Type B pancreatic cell (in vitro differentiated cells): ENCODE results near the gene TKTL1. TPM values are rescaled to one million over a fixed set of nuclear protein-coding genes. Genes with fewer than 3 reads are reported as not detected.

Experiments used
- DNase-seq: peaks from one replicate; pipeline ENCODE4 v3.0.0; 2021; ENCODE audit warnings: mixed read lengths; ENCODE audit not compliant: unreplicated experiment; ENCODE audit errors: extremely low spot score
- H3K27ac Mint-ChIP-seq: 2 replicates; pipeline ENCODE4 v1.8.0; 2021; ENCODE audit warnings: mild to moderate bottlenecking, mixed read lengths
- H3K27me3 Mint-ChIP-seq: 2 replicates; pipeline ENCODE4 v1.8.0; 2021; ENCODE audit warnings: mixed read lengths
- H3K36me3 Mint-ChIP-seq: 2 replicates; pipeline ENCODE4 v1.8.0; 2021; ENCODE audit warnings: mixed read lengths
- H3K4me1 Mint-ChIP-seq: one replicate; pipeline ENCODE4 v1.8.0; 2021; ENCODE audit warnings: mixed read lengths; ENCODE audit not compliant: unreplicated experiment
- H3K4me3 Mint-ChIP-seq: 2 replicates; pipeline ENCODE4 v1.8.0; 2021; ENCODE audit warnings: mild to moderate bottlenecking, mixed read lengths
- H3K9me3 Mint-ChIP-seq: 2 replicates; pipeline ENCODE4 v1.8.0; 2021; ENCODE audit warnings: mixed read lengths
- CTCF ChIP-seq: fragments of 200-600 bp; sonication (generic); conservative IDR thresholded peaks from 2 replicates; pipeline ENCODE4 v1.5.0; 2021; ENCODE audit warnings: antibody characterized with exemption, mild to moderate bottlenecking
- total RNA-seq: library from RNA; stranded (reverse); gene quantifications from 2 replicates; pipeline ENCODE4 v1.2.1, GENCODE V29; 2021; ENCODE audit warnings: low replicate concordance

TKTL1 gene
- total RNA-seq, 1 donor from 2014 or later = 0.56 TPM

- no peaks in the 10 kb centered on the region for H3K36me3 Mint-ChIP-seq
- peak overlapping the region; percentile 94 for H3K27ac Mint-ChIP-seq
- no peaks in the 10 kb centered on the region for H3K4me1 Mint-ChIP-seq
- peak; percentile 73 for TF ChIP-seq CTCF
- peak overlapping the region; percentile 86 for H3K4me3 Mint-ChIP-seq
- DNase-seq = no peak
- H3K9me3 Mint-ChIP-seq = no peaks in the 10 kb centered on the region
- no peaks in the 10 kb centered on the region for H3K27me3 Mint-ChIP-seq
These were observed 78.0 kb downstream of the TKTL1 start for GRCh38 chrX:154373340-154374306.

- Mint-ChIP-seq H3K36me3 (no peaks in the 10 kb centered on the region), H3K4me1 (no peaks in the 10 kb centered on the region), H3K27ac (peak within 1 kb of the TSS; percentile 94), H3K4me3 (peak within 1 kb of the TSS; percentile 86), H3K9me3 (no peaks in the 10 kb centered on the region), H3K27me3 (no peaks in the 10 kb centered on the region)
- TF ChIP-seq CTCF = peak; percentile 23
- DNase-seq = no peak
These were observed 78.9 kb downstream of the TKTL1 start, which contains the start of gene FLNA for GRCh38 chrX:154374313-154375155. Gene FLNA (minus strand): TSS chrX:154374634. CDS start chrX:154371245, 3,389 bp downstream.

- no peaks in the 10 kb centered on the region for H3K36me3 Mint-ChIP-seq
- H3K27ac Mint-ChIP-seq = peak overlapping the region; percentile 77
- DNase-seq = no peak
- H3K4me1 Mint-ChIP-seq = no peaks in the 10 kb centered on the region
- no peak for TF ChIP-seq CTCF
- H3K9me3 Mint-ChIP-seq = no peaks in the 10 kb centered on the region
- H3K27me3 Mint-ChIP-seq = no peaks in the 10 kb centered on the region
- H3K4me3 Mint-ChIP-seq = peak overlapping the region; percentile 78
These were observed 79.5 kb downstream of the TKTL1 start for GRCh38 chrX:154375156-154375504.

GRCh38 chrX:154376774-154377173, 81.2 kb downstream of the TKTL1 start:
- DNase-seq = no peak
- no peak for TF ChIP-seq CTCF
- Mint-ChIP-seq H3K4me3 (no peak overlapping the region), H3K4me1 (peaks cover 4% of the 10 kb centered on the region), H3K36me3 (no peaks in the 10 kb centered on the region), H3K27me3 (no peaks in the 10 kb centered on the region), H3K9me3 (no peaks in the 10 kb centered on the region), H3K27ac (peak overlapping the region; percentile 23)

- Mint-ChIP-seq H3K4me3 (peak overlapping the region; percentile 89), H3K9me3 (no peaks in the 10 kb centered on the region), H3K36me3 (no peaks in the 10 kb centered on the region), H3K4me1 (peaks cover 4% of the 10 kb centered on the region), H3K27ac (peak overlapping the region; percentile 95), H3K27me3 (no peaks in the 10 kb centered on the region)
- TF ChIP-seq CTCF = no peak
- no peak for DNase-seq
These were observed 82.6 kb downstream of the TKTL1 start for GRCh38 chrX:154378059-154378798.
